Adrenal gland (tissue), 5 donors: ENCODE data around the gene APBA2.

Experiments
- CTCF ChIP-seq, 6 experiments: fragments of 450-650 bp in 4 of 6; fragments of 200-600 bp in 2 of 6; sonication (generic) in 1 of 6; IDR thresholded peaks; 1 replicate in 5 of 6; 2 replicates in 1 of 6; pipeline versions ENCODE4 v1.5.1 to v1.8.0; 2016 to 2021; ENCODE audit warnings: antibody characterized with exemption in 6 of 6, mild to moderate bottlenecking in 2 of 6, moderate library complexity in 1 of 6
- POLR2A ChIP-seq, 2 donors: fragments of 450-650 bp; IDR thresholded peaks; one replicate each; pipeline ENCODE4 v1.6.1; 2017; ENCODE audit warnings: antibody characterized with exemption in 2 of 2, mild to moderate bottlenecking in 2 of 2, moderate library complexity in 1 of 2
- donor health status: DM: no; HTN: no; CAD: no.

- TF ChIP-seq CTCF (IDR thresholded peaks at IDR 0.05): no peak
- no peak for TF ChIP-seq POLR2A (IDR thresholded peaks at IDR 0.05)
Measured at GRCh38 chr15:29078541-29078940, 192.8 kb downstream of the APBA2 start.
